ENCODE data around the gene CIRBP.

CIRBP gene

DNA sequence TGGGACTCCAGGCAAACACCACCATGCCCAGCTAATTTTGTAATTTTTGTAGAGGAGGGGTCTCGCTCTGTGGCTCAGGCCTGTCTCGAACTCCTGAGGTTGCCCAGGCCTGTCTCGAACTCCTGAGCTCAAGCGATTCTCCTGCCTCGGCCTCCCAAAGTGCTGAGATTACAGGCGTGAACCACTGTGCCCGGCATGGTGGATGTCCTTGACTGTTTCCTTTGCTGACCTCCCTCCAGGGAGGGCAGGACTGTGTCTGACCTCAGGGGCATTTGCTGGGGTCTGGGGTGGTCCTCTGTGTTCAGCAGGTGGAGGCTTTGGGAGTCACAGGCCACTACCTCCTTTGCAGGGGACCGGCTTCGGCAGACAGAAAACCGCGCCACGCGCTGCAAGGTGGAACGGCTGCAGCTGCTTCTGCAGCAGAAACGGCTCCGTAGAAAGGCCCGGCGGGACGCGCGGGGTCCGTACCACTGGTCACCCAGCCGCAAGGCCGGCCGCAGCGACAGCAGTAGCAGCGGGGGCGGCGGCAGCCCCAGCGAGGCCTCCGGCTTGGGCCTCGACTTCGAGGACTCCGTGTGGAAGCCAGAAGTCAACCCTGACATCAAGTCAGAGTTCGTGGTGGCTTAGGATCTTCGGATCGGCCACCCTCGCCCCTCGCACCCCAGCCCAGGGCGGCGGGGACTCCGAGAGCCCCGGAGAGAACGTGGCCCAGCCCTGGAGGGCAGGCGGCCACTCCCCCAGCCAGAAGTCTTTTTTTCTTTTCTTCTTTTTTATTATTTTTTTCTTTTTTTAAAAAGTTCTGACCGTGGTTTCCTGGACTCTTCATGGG lies 12.3 kb upstream of the CIRBP start:
- no peak for TF ChIP-seq RAD21 (IDR thresholded peaks at IDR 0.05; ENCODE audit: low read depth)
- TF ChIP-seq, protein P1, sequence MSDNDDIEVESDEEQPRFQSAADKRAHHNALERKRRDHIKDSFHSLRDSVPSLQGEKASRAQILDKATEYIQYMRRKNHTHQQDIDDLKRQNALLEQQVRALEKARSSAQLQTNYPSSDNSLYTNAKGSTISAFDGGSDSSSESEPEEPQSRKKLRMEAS (IDR thresholded peaks at IDR 0.05) = no peak
- no peak for TF ChIP-seq FOXM1 (IDR thresholded peaks at IDR 0.05; ENCODE audit: borderline replicate concordance, low read depth)
- no peak for TF ChIP-seq ZBTB7A (IDR thresholded peaks at IDR 0.05; ENCODE audit: low read depth)
- no peak for TF ChIP-seq TCF12 (IDR thresholded peaks at IDR 0.05; ENCODE audit: low read depth)
- TF ChIP-seq TAF1 (IDR thresholded peaks at IDR 0.05; ENCODE audit: low read depth) = no peak
- TF ChIP-seq EGR1 (IDR thresholded peaks at IDR 0.05) = no peak
- no peak for TF ChIP-seq EP300 (IDR thresholded peaks at IDR 0.05; ENCODE audit: borderline replicate concordance)
- no peak for TF ChIP-seq YY1 (IDR thresholded peaks at IDR 0.05; ENCODE audit: low read depth)
- TF ChIP-seq, protein P2, sequence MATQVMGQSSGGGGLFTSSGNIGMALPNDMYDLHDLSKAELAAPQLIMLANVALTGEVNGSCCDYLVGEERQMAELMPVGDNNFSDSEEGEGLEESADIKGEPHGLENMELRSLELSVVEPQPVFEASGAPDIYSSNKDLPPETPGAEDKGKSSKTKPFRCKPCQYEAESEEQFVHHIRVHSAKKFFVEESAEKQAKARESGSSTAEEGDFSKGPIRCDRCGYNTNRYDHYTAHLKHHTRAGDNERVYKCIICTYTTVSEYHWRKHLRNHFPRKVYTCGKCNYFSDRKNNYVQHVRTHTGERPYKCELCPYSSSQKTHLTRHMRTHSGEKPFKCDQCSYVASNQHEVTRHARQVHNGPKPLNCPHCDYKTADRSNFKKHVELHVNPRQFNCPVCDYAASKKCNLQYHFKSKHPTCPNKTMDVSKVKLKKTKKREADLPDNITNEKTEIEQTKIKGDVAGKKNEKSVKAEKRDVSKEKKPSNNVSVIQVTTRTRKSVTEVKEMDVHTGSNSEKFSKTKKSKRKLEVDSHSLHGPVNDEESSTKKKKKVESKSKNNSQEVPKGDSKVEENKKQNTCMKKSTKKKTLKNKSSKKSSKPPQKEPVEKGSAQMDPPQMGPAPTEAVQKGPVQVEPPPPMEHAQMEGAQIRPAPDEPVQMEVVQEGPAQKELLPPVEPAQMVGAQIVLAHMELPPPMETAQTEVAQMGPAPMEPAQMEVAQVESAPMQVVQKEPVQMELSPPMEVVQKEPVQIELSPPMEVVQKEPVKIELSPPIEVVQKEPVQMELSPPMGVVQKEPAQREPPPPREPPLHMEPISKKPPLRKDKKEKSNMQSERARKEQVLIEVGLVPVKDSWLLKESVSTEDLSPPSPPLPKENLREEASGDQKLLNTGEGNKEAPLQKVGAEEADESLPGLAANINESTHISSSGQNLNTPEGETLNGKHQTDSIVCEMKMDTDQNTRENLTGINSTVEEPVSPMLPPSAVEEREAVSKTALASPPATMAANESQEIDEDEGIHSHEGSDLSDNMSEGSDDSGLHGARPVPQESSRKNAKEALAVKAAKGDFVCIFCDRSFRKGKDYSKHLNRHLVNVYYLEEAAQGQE (IDR thresholded peaks at IDR 0.05; ENCODE audit: low read depth) = no peak
- TF ChIP-seq CEBPB (IDR thresholded peaks at IDR 0.05) = no peak
- TF ChIP-seq, protein P3, sequence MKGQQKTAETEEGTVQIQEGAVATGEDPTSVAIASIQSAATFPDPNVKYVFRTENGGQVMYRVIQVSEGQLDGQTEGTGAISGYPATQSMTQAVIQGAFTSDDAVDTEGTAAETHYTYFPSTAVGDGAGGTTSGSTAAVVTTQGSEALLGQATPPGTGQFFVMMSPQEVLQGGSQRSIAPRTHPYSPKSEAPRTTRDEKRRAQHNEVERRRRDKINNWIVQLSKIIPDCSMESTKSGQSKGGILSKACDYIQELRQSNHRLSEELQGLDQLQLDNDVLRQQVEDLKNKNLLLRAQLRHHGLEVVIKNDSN (IDR thresholded peaks at IDR 0.05) = no peak
- TF ChIP-seq TEAD4 (IDR thresholded peaks at IDR 0.05) = no peak
- no peak for TF ChIP-seq NFIC (IDR thresholded peaks at IDR 0.05)
- no peak for TF ChIP-seq CREB1 (IDR thresholded peaks at IDR 0.05; ENCODE audit: low read depth)

DNA sequence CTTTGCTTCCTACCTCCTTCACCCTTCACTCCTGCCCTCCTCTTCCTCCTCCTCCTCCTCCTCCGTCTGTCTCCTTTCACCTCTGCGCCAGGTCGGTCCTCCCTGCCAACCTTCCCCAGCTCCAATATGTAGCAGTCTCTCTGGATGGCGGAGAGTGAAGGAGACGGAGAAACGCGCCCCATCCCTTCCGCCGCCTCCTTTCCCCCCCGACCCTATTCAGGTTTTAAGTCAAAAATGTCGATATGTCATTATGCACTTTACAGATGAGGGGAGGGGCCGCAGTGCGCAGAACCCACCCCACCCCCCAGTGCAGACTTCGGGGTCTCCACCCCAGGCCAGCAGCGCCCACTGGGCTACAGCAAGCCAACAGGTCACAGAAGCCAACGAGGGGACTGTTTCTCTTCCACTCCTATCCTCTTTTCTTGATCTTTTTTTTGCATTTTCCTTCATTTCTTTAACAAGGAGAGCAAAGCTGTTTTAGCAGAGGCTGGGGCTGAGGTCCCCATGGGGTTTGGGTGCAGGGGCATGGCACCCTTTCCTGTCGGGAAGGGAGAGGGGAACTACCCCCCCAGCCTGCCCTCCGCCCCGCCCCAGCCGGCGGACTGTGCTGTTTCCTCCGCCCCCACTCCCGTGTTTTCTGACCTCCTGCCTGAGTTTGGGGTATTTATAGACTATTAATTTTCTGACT lies 11.5 kb upstream of the CIRBP start:
- TF ChIP-seq, protein P3 (IDR thresholded peaks at IDR 0.05) = no peak
- TF ChIP-seq TAF1 (IDR thresholded peaks at IDR 0.05; ENCODE audit: low read depth) = no peak
- TF ChIP-seq, protein P1 (IDR thresholded peaks at IDR 0.05) = no peak
- no peak for TF ChIP-seq CREB1 (IDR thresholded peaks at IDR 0.05; ENCODE audit: low read depth)
- TF ChIP-seq NFIC (IDR thresholded peaks at IDR 0.05) = no peak
- TF ChIP-seq EP300 (IDR thresholded peaks at IDR 0.05; ENCODE audit: borderline replicate concordance) = no peak
- TF ChIP-seq, protein P2 (IDR thresholded peaks at IDR 0.05; ENCODE audit: low read depth) = no peak
- no peak for TF ChIP-seq ZBTB7A (IDR thresholded peaks at IDR 0.05; ENCODE audit: low read depth)

DNA sequence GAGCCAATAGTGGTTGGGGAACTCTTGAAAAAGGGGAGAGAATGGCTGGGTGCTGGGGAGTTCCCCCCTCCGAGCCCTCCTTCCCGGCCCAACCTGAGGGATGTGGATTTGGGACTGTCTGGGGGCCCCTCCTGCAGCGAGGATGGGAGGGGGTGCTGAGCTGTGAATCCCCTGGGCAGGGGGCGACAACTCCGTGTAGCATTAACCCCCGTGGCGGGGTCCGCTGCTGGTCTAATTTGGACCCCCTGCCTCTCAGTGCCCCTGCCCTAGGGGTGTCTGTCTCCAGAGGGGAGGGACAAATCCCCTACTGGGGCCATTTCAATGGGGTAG lies 11.0 kb upstream of the CIRBP start:
- no peak for TF ChIP-seq ZBTB7A (IDR thresholded peaks at IDR 0.05; ENCODE audit: low read depth)
- no peak for TF ChIP-seq CREB1 (IDR thresholded peaks at IDR 0.05; ENCODE audit: low read depth)
- TF ChIP-seq YY1 (IDR thresholded peaks at IDR 0.05; ENCODE audit: low read depth) = no peak
- no peak for TF ChIP-seq FOXM1 (IDR thresholded peaks at IDR 0.05; ENCODE audit: borderline replicate concordance, low read depth)
- TF ChIP-seq, protein P2 (IDR thresholded peaks at IDR 0.05; ENCODE audit: low read depth) = no peak
- TF ChIP-seq TEAD4 (IDR thresholded peaks at IDR 0.05) = no peak
- no peak for TF ChIP-seq TCF12 (IDR thresholded peaks at IDR 0.05; ENCODE audit: low read depth)
- TF ChIP-seq, protein P1 (IDR thresholded peaks at IDR 0.05) = no peak
- no peak for TF ChIP-seq RAD21 (IDR thresholded peaks at IDR 0.05; ENCODE audit: low read depth)
- no peak for TF ChIP-seq EGR1 (IDR thresholded peaks at IDR 0.05)
- TF ChIP-seq NFIC (IDR thresholded peaks at IDR 0.05) = no peak

Measured in Ishikawa (cell line).